Kidney epithelial cell (primary cell): ENCODE measurements around the gene EGF. TPM values are rescaled to one million over a fixed set of nuclear protein-coding genes. Genes with fewer than 3 reads are reported as not detected.

Source experiments
- DNase-seq: peaks from one replicate; pipeline ENCODE4 v3.0.0-alpha.2; 2010; ENCODE audit warnings: low read depth
- H3K27me3 ChIP-seq: 2 replicates; pipeline ENCODE4 v1.6.0; 2011; ENCODE audit warnings: low read length; ENCODE audit not compliant: control insufficient read depth, insufficient read depth
- H3K36me3 ChIP-seq: 2 replicates; pipeline ENCODE4 v1.5.1; 2011; ENCODE audit warnings: low read length; ENCODE audit not compliant: control insufficient read depth, insufficient read depth
- H3K4me3 ChIP-seq: 2 replicates; pipeline ENCODE4 v1.5.1; 2011; ENCODE audit warnings: low read depth, mild to moderate bottlenecking, control low read depth, low read length
- CTCF ChIP-seq: IDR thresholded peaks from 2 replicates; pipeline ENCODE4 v1.5.1; 2011; ENCODE audit warnings: mild to moderate bottlenecking, moderate library complexity, low read length, control low read depth, inconsistent platforms; ENCODE audit not compliant: insufficient read depth, poor library complexity, severe bottlenecking
- total RNA-seq: library from RNA; depleted of rRNA; stranded (reverse); fragments of >200 nt; gene quantifications from 2 replicates; pipeline ENCODE4 v1.2.3, GENCODE V29; 2015

Gene EGF
- total RNA-seq, 1 donor from 2014 or later: 0.21 TPM

DNA sequence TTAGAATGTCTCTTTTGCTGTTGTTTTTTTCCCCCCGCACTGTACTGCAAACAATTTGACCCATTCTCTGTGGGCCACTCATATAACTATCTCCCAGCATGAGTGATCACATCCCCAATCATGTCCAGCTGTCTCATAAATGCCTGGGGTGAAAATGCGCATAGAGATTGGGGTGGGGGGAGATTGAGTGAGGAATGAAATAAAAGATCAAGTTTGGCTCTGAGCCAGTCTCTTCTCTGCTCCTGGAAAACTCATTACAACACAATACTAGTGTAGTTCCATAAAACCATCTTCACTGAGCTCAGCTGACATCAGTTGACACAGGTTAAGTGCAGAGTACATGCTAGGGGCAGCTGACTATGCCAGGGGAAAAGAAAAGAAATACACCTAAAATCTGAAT lies 96.9 kb downstream of the EGF start:
- Histone ChIP-seq H3K36me3 (no peaks in the 10 kb centered on the region), H3K27me3 (no peaks in the 10 kb centered on the region), H3K4me3 (no peak overlapping the region)
- no peak for TF ChIP-seq CTCF
- no peak for DNase-seq

DNA sequence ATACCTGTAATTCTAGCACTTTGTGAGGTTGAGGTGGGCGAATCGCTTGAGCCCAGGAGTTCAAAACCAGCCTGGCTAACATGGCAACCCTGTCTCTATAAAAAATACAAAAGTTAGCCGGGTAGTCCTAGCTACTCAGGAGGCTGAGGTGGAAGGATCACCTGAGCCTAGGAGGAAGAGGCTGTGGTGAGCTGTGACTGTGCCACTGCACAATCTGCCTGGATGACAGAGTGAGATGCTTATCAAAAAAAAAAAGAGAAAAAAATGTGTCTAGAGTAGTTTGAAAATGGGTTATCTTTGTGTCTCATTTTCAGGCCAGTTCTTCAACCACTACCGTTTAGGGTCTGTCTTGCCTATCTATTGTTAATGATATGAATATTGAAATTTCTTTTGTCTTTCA lies 98.1 kb downstream of the EGF start:
- no peak for DNase-seq
- H3K36me3 ChIP-seq: no peaks in the 10 kb centered on the region
- no peaks in the 10 kb centered on the region for H3K27me3 ChIP-seq
- TF ChIP-seq CTCF: no peak
- H3K4me3 ChIP-seq: no peak overlapping the region

DNA sequence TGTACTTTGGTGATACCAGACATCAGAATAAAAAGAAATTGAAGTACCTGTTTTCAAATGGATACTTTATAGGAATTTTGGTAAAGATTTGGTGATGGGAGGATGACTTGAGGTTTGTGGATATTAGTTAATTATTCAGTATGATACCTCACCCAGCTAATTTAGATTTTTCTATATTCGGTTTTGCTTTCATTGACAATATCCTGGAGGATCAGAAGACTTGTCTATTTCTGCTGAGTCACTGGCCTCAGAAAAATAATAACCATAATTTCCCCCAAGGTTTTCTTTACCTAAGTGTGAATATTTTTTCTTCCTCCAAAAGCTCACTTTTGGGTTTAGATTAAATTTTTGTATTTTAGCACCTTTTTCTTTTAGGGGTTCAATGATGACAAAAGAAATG lies 100.2 kb downstream of the EGF start:
- no peak for TF ChIP-seq CTCF
- no peaks in the 10 kb centered on the region for H3K27me3 ChIP-seq

DNA sequence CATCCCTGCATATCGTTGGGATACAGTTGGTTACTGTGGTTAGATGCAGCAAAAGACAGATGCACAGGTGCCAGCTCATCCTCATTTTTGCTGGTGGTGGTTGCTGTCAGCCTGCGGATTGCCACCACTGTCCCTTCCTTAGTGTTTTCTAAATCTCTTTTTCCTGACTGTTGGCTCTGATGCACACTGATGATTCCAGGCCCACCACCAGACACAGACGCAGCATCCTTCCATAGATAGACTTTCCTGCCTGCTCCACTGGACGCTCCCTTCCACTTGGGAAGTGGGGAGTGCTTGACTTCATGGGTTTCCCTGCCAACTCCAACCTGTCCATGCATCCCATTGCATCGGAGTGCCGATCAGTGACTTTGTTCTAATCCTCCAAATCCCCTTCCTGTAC lies 101.5 kb downstream of the EGF start:
- TF ChIP-seq CTCF: no peak
- no peaks in the 10 kb centered on the region for H3K36me3 ChIP-seq
- DNase-seq: no peak
- H3K4me3 ChIP-seq: no peak overlapping the region
- no peaks in the 10 kb centered on the region for H3K27me3 ChIP-seq

More for the DNA sequence above, 100.2 kb downstream of the EGF start:
- Histone ChIP-seq H3K36me3 (no peaks in the 10 kb centered on the region), H3K4me3 (no peak overlapping the region)
- DNase-seq: no peak

DNA sequence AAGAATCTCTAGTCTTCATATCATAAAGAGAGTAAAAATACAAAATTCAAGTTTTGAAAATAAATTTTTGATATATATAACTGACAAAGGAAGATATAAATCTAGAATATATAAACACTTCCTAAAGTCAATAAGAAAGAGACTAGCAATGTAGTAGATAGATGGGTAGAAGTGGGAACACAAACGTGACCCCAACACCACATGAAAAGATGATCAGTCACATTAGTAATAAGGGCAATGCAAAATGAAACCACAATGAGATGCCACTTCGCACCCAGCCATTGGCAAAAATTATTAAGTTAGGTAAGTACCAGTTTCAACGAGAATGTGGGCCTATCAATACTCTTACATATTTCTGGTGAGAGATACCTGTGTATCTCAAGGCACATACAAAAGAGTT lies 106.5 kb downstream of the EGF start:
- H3K4me3 ChIP-seq: no peak overlapping the region
- TF ChIP-seq CTCF: no peak
- no peaks in the 10 kb centered on the region for H3K27me3 ChIP-seq
- H3K36me3 ChIP-seq: no peaks in the 10 kb centered on the region
- DNase-seq: no peak

GRCh38 chr4:110020139-110020538 lies 107.5 kb downstream of the EGF start:
- Histone ChIP-seq H3K36me3 (no peaks in the 10 kb centered on the region), H3K27me3 (no peaks in the 10 kb centered on the region), H3K4me3 (no peak overlapping the region)
- DNase-seq: no peak
- no peak for TF ChIP-seq CTCF
